CD4-positive, alpha-beta T cell (primary cell): Measurements from ENCODE around the gene AGBL2. TPM values are rescaled to one million over a fixed set of nuclear protein-coding genes. Genes with fewer than 3 reads are reported as not detected.
"Not testable (repeated sequence)": the region's sequence is repeated elsewhere in the genome, so short reads cannot be mapped to it uniquely, and the experiment has no call there.

Source experiments
- ATAC-seq: fragments of 200-7000 bp; cut with Tn5 transposase; one replicate; pipeline ENCODE4 v1.10.0; 2022; ENCODE audit warnings: mild to moderate bottlenecking; ENCODE audit not compliant: poor library complexity
- CTCF ChIA-PET: fragments of 350-600 bp; sonication (Branson Sonifier 250); formaldehyde crosslinking; loops from one replicate; lab custom pipeline; 2021; ENCODE audit warnings: antibody characterized with exemption, inconsistent platforms; lab: Charles Lee
- POLR2A ChIA-PET: fragments of 350-600 bp; sonication (Branson Sonifier 250); formaldehyde crosslinking; loops from one replicate; lab custom pipeline; 2021; ENCODE audit warnings: antibody characterized with exemption, inconsistent platforms; lab: Charles Lee
- DNase-seq, 14 experiments: peaks; one replicate each; pipeline ENCODE4 v3.0.0-alpha.2; 2013 to 2020; ENCODE audit warnings: mixed read lengths in 2 of 14
- H3K27ac ChIP-seq, 2 donors: one replicate each; pipeline versions ENCODE4 v1.5.1 to v1.7.0; 2013; ENCODE audit warnings: low read length in 2 of 2, low read depth in 1 of 2, mild to moderate bottlenecking in 1 of 2
- H3K27me3 ChIP-seq, 2 experiments: 1 replicate in 1 of 2; 2 replicates in 1 of 2; pipeline versions ENCODE4 v1.6.1 to v1.7.0; 2013; ENCODE audit warnings: low read length in 2 of 2, control low read depth in 1 of 2, mild to moderate bottlenecking in 1 of 2, moderate library complexity in 1 of 2; ENCODE audit not compliant: insufficient read depth in 2 of 2, control insufficient read depth in 1 of 2
- H3K36me3 ChIP-seq: one replicate; pipeline ENCODE4 v1.6.1; 2013; ENCODE audit warnings: low read length, control low read depth; ENCODE audit not compliant: insufficient read depth
- H3K4me1 ChIP-seq: one replicate; pipeline ENCODE4 v1.6.1; 2013; ENCODE audit warnings: low read length, control low read depth; ENCODE audit not compliant: insufficient read depth
- H3K4me3 ChIP-seq: one replicate; pipeline ENCODE4 v1.5.1; 2013; ENCODE audit warnings: mild to moderate bottlenecking, low read length, moderate library complexity
- H3K9me3 ChIP-seq, 2 experiments: 1 replicate in 1 of 2; 2 replicates in 1 of 2; pipeline versions ENCODE4 v1.6.1 to v1.7.0; 2013; ENCODE audit warnings: low read length in 2 of 2, mild to moderate bottlenecking in 2 of 2, control low read depth in 1 of 2, moderate library complexity in 1 of 2; ENCODE audit not compliant: control insufficient read depth in 1 of 2, insufficient read depth in 1 of 2
- H3K27ac Mint-ChIP-seq: one replicate; pipeline ENCODE4 v1.8.0; 2020; ENCODE audit warnings: mixed read lengths
- H3K27me3 Mint-ChIP-seq: one replicate; pipeline ENCODE4 v1.8.0; 2021; ENCODE audit warnings: mixed read lengths
- H3K36me3 Mint-ChIP-seq: one replicate; pipeline ENCODE4 v1.8.0; 2021; ENCODE audit warnings: low read depth, mixed read lengths
- H3K4me1 Mint-ChIP-seq: one replicate; pipeline ENCODE4 v1.8.0; 2021; ENCODE audit warnings: low read depth, mixed read lengths
- H3K4me3 Mint-ChIP-seq: one replicate; pipeline ENCODE4 v1.8.0; 2020; ENCODE audit warnings: mild to moderate bottlenecking, mixed read lengths
- H3K9me3 Mint-ChIP-seq: one replicate; pipeline ENCODE4 v1.8.0; 2020; ENCODE audit warnings: mixed read lengths
- intact Hi-C, 2 experiments: fragments of 100-400 bp; cut with DNase I in 1 of 2; cut with micrococcal nuclease in 1 of 2; formaldehyde crosslinking; loops; one replicate each; pipeline versions ENCODE4 v1.15.1 to v1.9.0; 2023 to 2025; cut with DNase I, micrococcal nuclease
- polyA plus RNA-seq, 2 donors: library from polyadenylated mRNA; unstranded; fragments of 120-200 nt; gene quantifications; one replicate each; pipeline ENCODE4 v1.2.1, GENCODE V29; 2013
- total RNA-seq, 174 experiments: library from RNA in 2 of 174; stranded (reverse) in 2 of 174; gene quantifications; one replicate each; pipeline ENCODE4 v1.2.3 and lab custom pipeline; 2021 to 2026
- TF ChIP-seq, protein P1 (sequence below): fragments of 200-600 bp; IDR thresholded peaks from one replicate; pipeline ENCODE4 v1.8.0; 2022; ENCODE audit warnings: antibody characterized with exemption, mild to moderate bottlenecking

Gene AGBL2, protein sequence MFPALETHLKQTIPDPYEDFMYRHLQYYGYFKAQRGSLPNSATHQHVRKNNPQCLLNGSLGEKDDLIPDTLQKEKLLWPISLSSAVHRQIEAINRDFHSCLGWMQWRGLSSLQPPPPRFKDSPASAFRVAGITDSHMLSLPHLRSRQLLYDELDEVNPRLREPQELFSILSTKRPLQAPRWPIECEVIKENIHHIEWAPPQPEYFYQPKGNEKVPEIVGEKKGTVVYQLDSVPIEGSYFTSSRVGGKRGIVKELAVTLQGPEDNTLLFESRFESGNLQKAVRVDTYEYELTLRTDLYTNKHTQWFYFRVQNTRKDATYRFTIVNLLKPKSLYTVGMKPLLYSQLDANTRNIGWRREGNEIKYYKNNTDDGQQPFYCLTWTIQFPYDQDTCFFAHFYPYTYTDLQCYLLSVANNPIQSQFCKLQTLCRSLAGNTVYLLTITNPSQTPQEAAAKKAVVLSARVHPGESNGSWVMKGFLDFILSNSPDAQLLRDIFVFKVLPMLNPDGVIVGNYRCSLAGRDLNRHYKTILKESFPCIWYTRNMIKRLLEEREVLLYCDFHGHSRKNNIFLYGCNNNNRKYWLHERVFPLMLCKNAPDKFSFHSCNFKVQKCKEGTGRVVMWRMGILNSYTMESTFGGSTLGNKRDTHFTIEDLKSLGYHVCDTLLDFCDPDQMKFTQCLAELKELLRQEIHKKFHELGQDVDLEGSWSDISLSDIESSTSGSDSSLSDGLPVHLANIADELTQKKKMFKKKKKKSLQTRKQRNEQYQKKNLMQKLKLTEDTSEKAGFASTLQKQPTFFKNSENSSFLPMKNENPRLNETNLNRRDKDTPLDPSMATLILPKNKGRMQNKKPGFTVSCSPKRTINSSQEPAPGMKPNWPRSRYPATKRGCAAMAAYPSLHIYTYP
- total RNA-seq = 1 to 10 TPM; 3.6 to 4.4 TPM
- 4.2 TPM for polyA plus RNA-seq (2013, experiment 1 of 2)
- 5.3 TPM for polyA plus RNA-seq (2013, experiment 2 of 2)
- total RNA-seq (lab: John Stamatoyannopoulos, UW) = 0.71 to 9.2 (median 3.0) reads per million in 172 experiments

DNA sequence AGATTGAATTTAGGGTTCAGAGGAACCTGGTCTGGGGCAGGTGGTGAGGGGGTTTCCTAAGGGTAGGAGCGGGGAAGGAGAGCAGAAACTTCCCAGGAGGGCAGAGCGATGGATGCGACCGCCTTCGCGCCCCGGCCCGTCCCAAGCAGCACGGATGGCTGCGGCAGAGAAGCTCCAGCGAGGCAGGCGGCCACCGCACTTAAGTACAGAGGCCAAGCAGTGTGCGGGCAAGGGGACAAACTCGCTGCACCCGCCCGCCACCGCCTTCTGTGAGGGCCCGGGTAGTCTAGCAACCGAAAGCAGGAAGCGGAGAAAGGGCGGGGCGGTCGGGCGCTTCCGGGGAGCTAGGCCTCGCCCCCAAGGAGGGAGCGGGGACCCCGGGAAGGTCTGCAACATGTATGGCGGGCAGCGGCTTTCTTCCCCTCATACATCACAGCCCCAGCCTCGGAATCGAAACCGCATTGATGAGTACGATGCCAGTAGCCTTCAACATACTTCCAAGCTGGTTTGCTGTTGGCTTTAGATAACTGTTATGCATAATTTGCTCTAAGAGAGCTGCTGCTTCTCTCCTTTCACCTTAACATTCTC is at the start of gene AGBL2:
Gene AGBL2, minus strand, starts transcription at position 288 of the 588 bp plus-strand sequence. CDS start 719 bp downstream, outside the sequence.
- DNase-seq (peak; percentile 67 to 90 (median 80)), ATAC-seq (peak; percentile 97)
- TF ChIP-seq, protein P1, sequence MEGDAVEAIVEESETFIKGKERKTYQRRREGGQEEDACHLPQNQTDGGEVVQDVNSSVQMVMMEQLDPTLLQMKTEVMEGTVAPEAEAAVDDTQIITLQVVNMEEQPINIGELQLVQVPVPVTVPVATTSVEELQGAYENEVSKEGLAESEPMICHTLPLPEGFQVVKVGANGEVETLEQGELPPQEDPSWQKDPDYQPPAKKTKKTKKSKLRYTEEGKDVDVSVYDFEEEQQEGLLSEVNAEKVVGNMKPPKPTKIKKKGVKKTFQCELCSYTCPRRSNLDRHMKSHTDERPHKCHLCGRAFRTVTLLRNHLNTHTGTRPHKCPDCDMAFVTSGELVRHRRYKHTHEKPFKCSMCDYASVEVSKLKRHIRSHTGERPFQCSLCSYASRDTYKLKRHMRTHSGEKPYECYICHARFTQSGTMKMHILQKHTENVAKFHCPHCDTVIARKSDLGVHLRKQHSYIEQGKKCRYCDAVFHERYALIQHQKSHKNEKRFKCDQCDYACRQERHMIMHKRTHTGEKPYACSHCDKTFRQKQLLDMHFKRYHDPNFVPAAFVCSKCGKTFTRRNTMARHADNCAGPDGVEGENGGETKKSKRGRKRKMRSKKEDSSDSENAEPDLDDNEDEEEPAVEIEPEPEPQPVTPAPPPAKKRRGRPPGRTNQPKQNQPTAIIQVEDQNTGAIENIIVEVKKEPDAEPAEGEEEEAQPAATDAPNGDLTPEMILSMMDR = no peak
- peak within 1 kb of the TSS; percentile 93 for H3K27ac Mint-ChIP-seq
- CTCF ChIA-PET = interaction anchor here (0.8 to 1.1 kb wide), 2 partner anchors 26 to 261 kb away, joined by 3 read pairs; no protein-coding TSS in a partner anchor
- peaks cover 39% of the 10 kb centered on the region for H3K36me3 ChIP-seq
- peaks cover 37% of the 10 kb centered on the region for H3K36me3 Mint-ChIP-seq
- H3K4me3 ChIP-seq = peak within 1 kb of the TSS; percentile 96
- H3K27ac ChIP-seq = peak within 1 kb of the TSS; percentile 91 to 94
- H3K4me1 ChIP-seq = peaks cover 13% of the 10 kb centered on the region
- H3K27me3 ChIP-seq = no peaks in the 10 kb centered on the region
- POLR2A ChIA-PET = interaction anchor here (0.6 to 2.7 kb wide), 16 partner anchors 10 to 1097 kb away, joined by 3 to 16 read pairs (median 4); partner anchors contain the start of genes ATG13, CELF1, FNBP4 and NUP160
- H3K4me3 Mint-ChIP-seq = peak within 1 kb of the TSS; percentile 97
- intact Hi-C loops = loop anchor here (1.0 to 10.0 kb wide), 5 partner anchors 54 to 138 kb away; partner anchors contain the start of genes KBTBD4 (in 1 of the 2), MTCH2 (in 1 of the 2), NDUFS3 (in 1 of the 2) and NUP160 (in 1 of the 2)
- no peaks in the 10 kb centered on the region for H3K9me3 Mint-ChIP-seq
- H3K27me3 Mint-ChIP-seq = no peaks in the 10 kb centered on the region
- peaks cover 19% of the 10 kb centered on the region for H3K4me1 Mint-ChIP-seq
- no peaks in the 10 kb centered on the region for H3K9me3 ChIP-seq

DNA sequence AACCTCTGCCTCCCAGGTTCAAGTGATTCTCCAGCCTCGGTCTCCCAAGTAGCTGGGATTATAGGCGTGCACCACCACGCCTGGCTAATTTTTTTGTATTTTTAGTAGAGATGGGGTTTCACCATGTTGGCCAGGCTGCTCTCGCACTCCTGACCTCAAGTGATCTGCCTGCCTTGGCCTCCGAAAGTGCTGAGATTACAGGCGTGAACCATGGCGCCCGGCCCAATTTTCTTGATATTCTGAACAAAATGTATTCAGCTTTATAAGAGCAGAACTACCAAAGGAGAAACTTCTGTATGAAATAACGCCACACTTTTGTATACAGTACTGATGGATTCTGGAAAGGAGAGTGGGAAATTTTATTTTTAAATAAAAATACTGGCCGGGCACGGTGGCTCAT is 44.1 kb upstream of the AGBL2 start:
- POLR2A ChIA-PET = interaction anchor here (0.7 kb wide), 2 partner anchors 13 to 91 kb away, joined by 3 read pairs; no protein-coding TSS in a partner anchor
- H3K27me3 Mint-ChIP-seq, H3K9me3 Mint-ChIP-seq, H3K4me3 ChIP-seq, ATAC-seq, intact Hi-C loops, H3K4me3 Mint-ChIP-seq, DNase-seq, H3K27me3 ChIP-seq, H3K9me3 ChIP-seq, CTCF ChIA-PET, H3K27ac ChIP-seq, H3K27ac Mint-ChIP-seq: not testable (repeated sequence)
- Histone ChIP-seq H3K36me3 (peaks cover 86% of the 10 kb centered on the region), H3K4me1 (peaks cover 15% of the 10 kb centered on the region)
- Mint-ChIP-seq H3K4me1 (peaks cover 11% of the 10 kb centered on the region), H3K36me3 (peaks cover 97% of the 10 kb centered on the region)

DNA sequence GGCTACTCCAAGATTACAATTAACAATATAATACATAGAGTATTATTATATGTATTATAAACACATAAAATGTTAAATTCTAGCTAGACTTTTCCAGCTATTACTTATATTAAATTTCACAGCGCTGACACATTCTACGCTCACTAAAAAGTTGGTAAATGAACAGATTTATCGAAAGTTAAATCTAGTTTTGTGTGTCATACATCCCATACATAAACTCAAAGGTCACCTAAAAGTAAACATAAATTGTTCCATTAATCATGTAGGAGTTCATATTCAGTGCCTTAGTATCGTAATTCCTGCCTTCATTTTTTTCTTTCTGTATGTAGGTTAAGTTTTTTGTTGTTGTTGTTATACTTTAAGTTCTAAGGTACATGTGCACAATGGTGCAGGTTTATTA is 41.0 kb upstream of the AGBL2 start:
- Mint-ChIP-seq H3K9me3 (no peaks in the 10 kb centered on the region), H3K4me1 (peaks cover 20% of the 10 kb centered on the region), H3K36me3 (peaks cover 97% of the 10 kb centered on the region), H3K4me3 (no peak overlapping the region), H3K27me3 (no peaks in the 10 kb centered on the region), H3K27ac (no peak overlapping the region)
- peaks cover 4% of the 10 kb centered on the region for H3K4me1 ChIP-seq
- intact Hi-C loops = no loop called here
- ATAC-seq = no peak
- no peaks in the 10 kb centered on the region for H3K9me3 ChIP-seq
- DNase-seq = no peak
- TF ChIP-seq, protein P1 = no peak
- H3K27me3 ChIP-seq = no peaks in the 10 kb centered on the region
- no peak overlapping the region for H3K4me3 ChIP-seq
- H3K27ac ChIP-seq = no peak overlapping the region
- POLR2A ChIA-PET = no interaction called here
- CTCF ChIA-PET = no interaction called here
- H3K36me3 ChIP-seq = peaks cover 86% of the 10 kb centered on the region
